GM21737 (cell line): ENCODE data around the gene CUEDC2.

Experiments
- ATAC-seq: cut with Tn5 transposase; IDR thresholded peaks from one replicate; pipeline ENCODE4 v1.9.1; 2021; ENCODE audit warnings: mild to moderate bottlenecking, moderate library complexity; ENCODE audit not compliant: unreplicated experiment

CUEDC2 gene

GRCh38 chr10:102432162-102432950 lies at the start of gene CUEDC2:
Gene CUEDC2, minus strand, starts transcription at chr10:102432574. Its CDS starts 7,386 bp downstream, at chr10:102425188.
- ATAC-seq, result peak; percentile 90

DNA sequence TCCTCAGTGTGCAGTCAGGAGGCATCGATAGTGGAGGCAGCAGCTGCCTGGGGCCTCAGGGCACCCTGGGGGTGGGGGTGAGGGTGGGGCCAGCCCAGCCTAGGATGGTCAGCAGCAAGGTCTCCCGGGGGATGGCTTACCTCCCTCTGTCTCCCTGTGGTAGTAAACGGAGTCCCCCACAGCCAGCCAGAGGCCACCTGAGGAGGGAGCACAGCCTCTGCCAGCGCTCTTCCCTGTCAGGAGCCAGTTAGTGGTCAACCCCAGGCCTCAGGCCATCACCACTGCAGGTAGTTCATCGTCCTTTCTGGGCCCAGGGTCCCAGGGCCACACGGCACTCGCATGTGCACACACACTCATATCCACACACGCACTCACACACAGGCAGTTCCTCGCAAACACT lies 48.0 kb upstream of the CUEDC2 start:
- ATAC-seq, result no peak

DNA sequence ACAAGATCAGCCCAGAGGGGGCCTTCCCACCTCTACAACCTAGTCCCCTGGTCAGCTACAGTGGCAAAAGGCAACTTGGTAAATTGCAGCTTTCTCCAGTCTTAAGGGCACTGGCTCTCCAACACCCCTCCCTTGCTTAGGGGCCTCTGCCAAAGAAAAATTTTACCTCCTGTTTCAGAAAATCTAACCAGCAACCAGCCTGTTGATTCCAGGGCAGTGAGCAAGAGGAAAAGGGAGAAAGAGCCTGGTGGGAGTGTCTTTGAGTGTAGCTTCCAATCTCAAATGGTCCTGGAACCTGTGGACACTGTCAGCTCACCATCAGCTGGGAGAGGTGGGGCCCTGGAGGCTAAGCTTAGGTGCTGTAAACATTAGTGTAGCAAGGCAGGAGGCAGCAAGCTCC lies 47.3 kb upstream of the CUEDC2 start:
- no peak for ATAC-seq

GRCh38 chr10:102476466-102477141 lies 44.2 kb upstream of the CUEDC2 start:
- ATAC-seq, result no peak

- no peak for ATAC-seq
Observed at GRCh38 chr10:102475451-102476040, 43.2 kb upstream of the CUEDC2 start.

- ATAC-seq, result no peak
Observed at GRCh38 chr10:102473445-102474331, 41.3 kb upstream of the CUEDC2 start.

DNA sequence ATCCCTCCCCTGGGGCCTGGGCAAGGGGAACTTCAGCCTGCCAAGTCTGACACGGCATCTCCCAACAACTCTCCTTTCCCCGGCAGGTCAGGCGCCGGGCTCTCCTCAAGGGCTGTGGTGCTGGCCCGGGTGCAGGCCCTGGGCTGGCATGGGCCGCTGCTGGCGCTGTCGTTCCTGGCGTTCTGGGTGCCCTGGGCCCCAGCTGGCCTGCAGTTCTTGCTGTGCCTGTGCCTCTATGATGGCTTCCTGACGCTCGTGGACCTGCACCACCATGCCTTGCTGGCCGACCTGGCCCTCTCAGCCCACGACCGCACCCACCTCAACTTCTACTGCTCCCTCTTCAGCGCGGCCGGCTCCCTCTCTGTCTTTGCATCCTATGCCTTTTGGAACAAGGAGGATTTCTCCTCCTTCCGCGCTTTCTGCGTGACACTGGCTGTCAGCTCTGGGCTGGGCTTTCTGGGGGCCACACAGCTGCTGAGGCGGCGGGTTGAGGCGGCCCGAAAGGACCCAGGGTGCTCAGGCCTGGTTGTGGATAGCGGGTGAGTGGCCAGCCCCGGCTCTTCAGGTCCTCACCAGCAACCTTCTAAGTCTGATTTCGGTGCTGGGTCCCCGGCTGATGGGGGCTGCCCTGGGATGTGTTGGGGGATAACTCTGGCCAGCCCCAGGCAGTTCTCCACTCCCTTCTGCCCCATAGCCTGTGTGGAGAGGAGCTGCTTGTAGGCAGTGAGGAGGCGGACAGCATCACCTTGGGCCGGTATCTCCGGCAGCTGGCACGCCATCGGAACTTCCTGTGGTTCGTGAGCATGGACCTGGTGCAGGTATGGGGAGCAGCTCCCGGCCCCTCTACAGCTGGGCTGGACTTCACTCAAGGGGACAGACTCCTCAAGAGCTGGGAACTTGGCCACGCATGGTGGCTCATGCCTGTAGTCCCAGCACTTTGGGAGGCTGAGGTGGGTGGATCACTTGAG lies 38.5 kb upstream of the CUEDC2 start:
- ATAC-seq, result no peak

- no peak for ATAC-seq
Observed at GRCh38 chr10:102468683-102469082, 36.3 kb upstream of the CUEDC2 start.

DNA sequence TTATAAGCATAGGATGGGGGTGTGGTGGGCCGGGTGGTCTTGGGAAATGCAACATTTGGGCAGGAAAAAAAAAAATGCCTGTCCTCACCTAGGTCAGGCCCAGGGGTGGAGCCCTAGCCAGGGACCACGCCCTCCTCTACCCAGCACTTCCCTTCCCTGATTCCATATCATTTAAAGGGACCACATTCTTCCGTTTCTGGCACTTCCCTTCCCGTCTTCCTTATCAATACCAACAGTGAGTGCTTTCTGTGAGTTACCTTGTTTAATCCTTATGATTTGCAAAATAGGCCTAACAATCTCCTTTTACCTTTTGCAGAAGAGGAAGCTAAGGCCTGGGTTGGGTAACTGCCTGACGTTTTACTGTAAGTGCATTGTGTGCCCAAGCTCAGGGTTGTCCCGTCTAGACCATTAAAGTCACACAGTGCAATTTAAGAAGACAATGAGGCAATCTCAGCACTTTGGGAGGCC lies 35.6 kb upstream of the CUEDC2 start:
- no peak for ATAC-seq

- no peak for ATAC-seq
Observed at GRCh38 chr10:102467318-102467717, 34.9 kb upstream of the CUEDC2 start.

DNA sequence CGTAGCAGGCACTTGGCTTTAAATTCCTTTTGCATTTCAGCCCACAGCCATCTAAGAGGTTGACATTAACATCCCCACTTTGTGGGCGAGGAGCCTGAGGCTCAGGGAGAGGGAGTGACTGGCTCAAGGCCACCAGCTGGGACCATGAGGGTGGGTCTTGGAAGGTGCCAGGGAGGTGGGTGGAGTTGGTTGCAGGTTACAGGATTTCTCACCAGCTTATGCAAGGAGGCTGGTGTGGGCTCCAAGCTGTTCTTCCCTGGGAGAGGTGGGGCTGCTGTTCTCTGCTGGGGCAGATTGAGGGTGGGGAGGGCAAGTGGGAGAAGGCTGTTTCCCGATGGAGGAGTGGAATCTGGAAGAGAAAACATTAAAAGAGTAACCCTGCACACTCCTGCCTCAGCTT lies 33.1 kb upstream of the CUEDC2 start:
- no peak for ATAC-seq

DNA sequence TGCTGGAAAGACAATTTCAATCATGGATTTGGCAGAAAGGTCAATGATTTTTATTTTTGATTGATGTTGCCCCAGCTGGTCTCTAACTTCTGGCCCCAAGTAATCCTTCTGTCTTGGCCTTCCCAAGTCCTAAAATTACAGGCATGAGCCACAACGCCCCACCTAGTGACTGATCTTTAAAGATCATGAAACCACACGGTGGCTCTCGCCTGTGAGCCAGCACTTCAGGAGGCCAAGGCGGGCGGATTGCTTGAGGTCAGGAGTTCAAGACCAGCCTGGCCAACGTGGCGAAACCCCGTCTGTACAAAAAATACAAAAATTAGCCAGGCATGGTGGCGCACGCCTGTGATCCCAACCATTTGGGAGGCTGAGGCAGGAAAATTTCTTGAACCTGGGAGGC lies 31.6 kb upstream of the CUEDC2 start:
- no peak for ATAC-seq

DNA sequence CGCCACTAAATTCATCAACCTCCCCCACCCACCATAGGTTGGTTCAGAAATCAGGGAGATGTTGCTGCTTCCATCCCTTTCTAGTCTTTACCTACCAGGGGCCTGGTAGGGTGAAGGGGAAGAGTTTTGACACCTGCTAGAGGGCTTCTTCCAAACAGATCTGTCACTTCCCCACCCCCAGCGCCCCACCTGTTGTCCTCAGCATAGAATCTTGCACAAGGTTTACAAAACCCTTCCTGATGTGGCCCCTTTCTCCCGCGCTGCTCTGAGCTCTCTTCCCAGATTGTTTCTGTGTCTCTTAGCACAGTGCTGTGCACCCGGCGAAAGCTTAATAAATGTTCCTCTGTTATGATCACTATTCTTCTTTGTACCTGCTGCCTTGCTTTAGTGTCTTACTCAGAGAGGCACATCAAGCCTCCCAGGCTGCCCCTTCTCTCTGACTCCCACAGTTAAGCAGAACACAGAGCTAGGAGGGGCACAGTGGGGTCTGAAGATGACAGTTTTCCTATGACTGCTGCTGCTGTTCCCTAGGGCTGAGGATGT lies 30.2 kb upstream of the CUEDC2 start:
- no peak for ATAC-seq

- ATAC-seq, result peak; percentile 86
Observed at GRCh38 chr10:102461187-102462054, 29.0 kb upstream of the CUEDC2 start.

GRCh38 chr10:102460836-102461186 lies 28.4 kb upstream of the CUEDC2 start:
- peak; percentile 25 for ATAC-seq

- ATAC-seq, result no peak
Observed at GRCh38 chr10:102458656-102459055, 26.3 kb upstream of the CUEDC2 start.

DNA sequence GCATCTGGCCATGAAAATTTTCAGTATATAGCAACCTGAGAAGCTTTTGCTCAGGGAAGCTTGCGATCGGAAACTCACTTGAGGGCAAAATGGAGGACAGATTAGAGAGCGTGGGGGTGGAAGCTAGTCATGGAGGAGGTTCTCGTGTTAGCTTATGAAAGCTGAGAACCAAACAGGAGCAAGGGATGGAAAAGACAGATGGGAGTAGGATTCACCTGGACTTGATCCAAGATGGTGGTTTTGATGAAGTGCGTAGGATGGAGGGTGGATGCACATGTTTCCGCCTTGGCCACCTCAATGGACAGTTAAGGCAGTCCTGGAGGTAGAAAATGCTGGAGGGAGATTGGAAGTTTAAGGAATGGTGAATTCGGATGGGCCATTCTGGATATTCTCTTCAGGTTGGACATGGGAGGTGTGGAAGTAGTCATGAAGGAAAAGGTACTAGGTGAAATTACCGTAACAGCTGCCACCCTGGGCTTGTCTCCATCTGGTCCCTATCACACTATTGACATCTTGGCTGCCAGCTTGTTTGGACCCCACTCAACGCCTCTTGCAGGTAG lies 25.3 kb upstream of the CUEDC2 start:
- ATAC-seq, result no peak

DNA sequence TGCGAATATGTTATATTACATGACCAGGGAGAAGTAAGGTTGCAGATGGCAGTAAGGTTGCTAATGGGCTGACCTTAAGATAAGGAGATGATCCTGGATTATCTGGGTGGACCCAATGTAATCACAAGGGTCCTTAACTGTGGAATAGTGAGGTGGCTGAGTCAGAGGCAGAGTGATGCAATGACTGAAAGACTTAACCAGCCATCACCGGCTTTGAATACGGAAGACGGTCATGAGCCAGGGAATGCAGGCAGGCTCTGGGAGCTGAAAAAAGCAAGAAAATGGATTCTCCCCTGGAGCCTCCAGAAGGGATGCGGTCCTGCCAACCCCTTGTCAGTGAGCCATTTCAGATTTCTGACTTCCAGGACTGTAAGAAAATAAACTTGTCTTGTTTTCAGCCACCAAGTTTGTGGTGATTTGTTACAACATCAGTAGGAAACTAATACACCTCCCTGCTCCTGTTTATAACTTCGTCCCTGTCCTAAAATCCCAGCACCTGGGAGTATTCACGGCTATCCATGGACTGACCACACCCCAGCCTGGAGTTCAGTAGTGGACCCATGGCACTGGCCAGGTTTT lies 23.6 kb upstream of the CUEDC2 start:
- ATAC-seq, result no peak
